ENCODE data around the gene PCGF3.

PCGF3 gene

GRCh38 chr4:787561-787981 lies 81.9 kb downstream of the PCGF3 start:
- ChIA-PET POLR2A (no interaction called here), CTCF (no interaction called here)
- TF ChIP-seq ZNF202 (tag by site-specific recombination; IDR thresholded peaks at IDR 0.05; ENCODE audit: borderline replicate concordance) (no peak), KLF8 (tag by site-specific recombination; IDR thresholded peaks at IDR 0.05) (no peak), ZNF266 (tag by site-specific recombination; IDR thresholded peaks at IDR 0.05; ENCODE audit: low read depth) (no peak)
- TF ChIP-seq, protein P1, sequence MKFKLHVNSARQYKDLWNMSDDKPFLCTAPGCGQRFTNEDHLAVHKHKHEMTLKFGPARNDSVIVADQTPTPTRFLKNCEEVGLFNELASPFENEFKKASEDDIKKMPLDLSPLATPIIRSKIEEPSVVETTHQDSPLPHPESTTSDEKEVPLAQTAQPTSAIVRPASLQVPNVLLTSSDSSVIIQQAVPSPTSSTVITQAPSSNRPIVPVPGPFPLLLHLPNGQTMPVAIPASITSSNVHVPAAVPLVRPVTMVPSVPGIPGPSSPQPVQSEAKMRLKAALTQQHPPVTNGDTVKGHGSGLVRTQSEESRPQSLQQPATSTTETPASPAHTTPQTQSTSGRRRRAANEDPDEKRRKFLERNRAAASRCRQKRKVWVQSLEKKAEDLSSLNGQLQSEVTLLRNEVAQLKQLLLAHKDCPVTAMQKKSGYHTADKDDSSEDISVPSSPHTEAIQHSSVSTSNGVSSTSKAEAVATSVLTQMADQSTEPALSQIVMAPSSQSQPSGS (tag by site-specific recombination; IDR thresholded peaks at IDR 0.05; ENCODE audit: low read depth), result no peak
- H3K4me3 ChIP-seq (ENCODE audit: low read depth, low read length), result no peak overlapping the region
- H3K4me1 ChIP-seq (ENCODE audit: control insufficient read depth, insufficient read depth, low read length), result no peaks in the 10 kb centered on the region
- no peak overlapping the region for H3K27ac ChIP-seq (ENCODE audit: extremely low read depth, low read depth, low read length)
- no peaks in the 10 kb centered on the region for H3K36me3 ChIP-seq (ENCODE audit: control insufficient read depth in 2 of 2, insufficient read depth in 1 of 2, low read length in 2 of 2)
- no peaks in the 10 kb centered on the region for H3K9me3 ChIP-seq (ENCODE audit: control insufficient read depth, insufficient read depth, low read depth, low read length)

GRCh38 chr4:788006-788635 lies 82.5 kb downstream of the PCGF3 start:
- CTCF ChIA-PET, result no interaction called here
- Histone ChIP-seq H3K4me3 (ENCODE audit: low read depth, low read length) (no peak overlapping the region), H3K36me3 (ENCODE audit: control insufficient read depth in 2 of 2, insufficient read depth in 1 of 2, low read length in 2 of 2) (no peaks in the 10 kb centered on the region), H3K4me1 (ENCODE audit: control insufficient read depth, insufficient read depth, low read length) (no peaks in the 10 kb centered on the region), H3K27ac (ENCODE audit: extremely low read depth, low read depth, low read length) (no peak overlapping the region), H3K9me3 (ENCODE audit: control insufficient read depth, insufficient read depth, low read depth, low read length) (no peaks in the 10 kb centered on the region)
- POLR2A ChIA-PET, result no interaction called here
- no peak for TF ChIP-seq ZNF174 (tag by site-specific recombination; IDR thresholded peaks at IDR 0.05)
- TF ChIP-seq ZBTB20 (tag by site-specific recombination; IDR thresholded peaks at IDR 0.05), result no peak
- no peak for TF ChIP-seq ZBTB1 (tag by site-specific recombination; IDR thresholded peaks at IDR 0.05)
- no peak for TF ChIP-seq ZNF19 (tag by site-specific recombination; IDR thresholded peaks at IDR 0.05; ENCODE audit: low read depth)
- no peak for TF ChIP-seq ZBTB49 (tag by site-specific recombination; IDR thresholded peaks at IDR 0.05; ENCODE audit: low read depth)
- no peak for TF ChIP-seq ZNF580 (tag by site-specific recombination; IDR thresholded peaks at IDR 0.05)
- no peak for TF ChIP-seq PRDM2 (tag by site-specific recombination; IDR thresholded peaks at IDR 0.05; ENCODE audit: borderline replicate concordance)
- TF ChIP-seq ZNF629 (tag by site-specific recombination; IDR thresholded peaks at IDR 0.05), result no peak
- no peak for TF ChIP-seq ZNF514 (tag by site-specific recombination; IDR thresholded peaks at IDR 0.05)
- no peak for TF ChIP-seq KLF9 (tag by site-specific recombination; IDR thresholded peaks at IDR 0.05; ENCODE audit: low read depth)
- TF ChIP-seq ZNF148 (tag by site-specific recombination; IDR thresholded peaks at IDR 0.05; ENCODE audit: borderline replicate concordance), result no peak
- no peak for TF ChIP-seq OSR2 (tag by site-specific recombination; IDR thresholded peaks at IDR 0.05)
- TF ChIP-seq ZNF280D (tag by site-specific recombination; IDR thresholded peaks at IDR 0.05), result no peak
- TF ChIP-seq ZNF530 (tag by site-specific recombination; IDR thresholded peaks at IDR 0.05; ENCODE audit: low read depth), result no peak
- no peak for TF ChIP-seq ZNF114 (tag by site-specific recombination; IDR thresholded peaks at IDR 0.05)
